ENCODE measurements around the gene ZNF672.
"Not testable (repeated sequence)": the region's sequence is repeated elsewhere in the genome, so short reads cannot be mapped to it uniquely, and the experiment has no call there.

Gene ZNF672

GRCh38 chr1:248885646-248886045 is 47.6 kb downstream of the ZNF672 start:
- Mint-ChIP-seq H3K9me3 (peaks cover 1% of the 10 kb centered on the region), H3K4me3 (peak overlapping the region; percentile 33), H3K4me1 (peaks cover 18% of the 10 kb centered on the region), H3K27me3 (peaks cover 3% of the 10 kb centered on the region), H3K27ac (peak overlapping the region; percentile 67), H3K36me3 (no peaks in the 10 kb centered on the region)
- DNase-seq (ENCODE audit: low spot score in 2 of 2) (no peak), ATAC-seq (ENCODE audit: low read depth) (no peak)

DNA sequence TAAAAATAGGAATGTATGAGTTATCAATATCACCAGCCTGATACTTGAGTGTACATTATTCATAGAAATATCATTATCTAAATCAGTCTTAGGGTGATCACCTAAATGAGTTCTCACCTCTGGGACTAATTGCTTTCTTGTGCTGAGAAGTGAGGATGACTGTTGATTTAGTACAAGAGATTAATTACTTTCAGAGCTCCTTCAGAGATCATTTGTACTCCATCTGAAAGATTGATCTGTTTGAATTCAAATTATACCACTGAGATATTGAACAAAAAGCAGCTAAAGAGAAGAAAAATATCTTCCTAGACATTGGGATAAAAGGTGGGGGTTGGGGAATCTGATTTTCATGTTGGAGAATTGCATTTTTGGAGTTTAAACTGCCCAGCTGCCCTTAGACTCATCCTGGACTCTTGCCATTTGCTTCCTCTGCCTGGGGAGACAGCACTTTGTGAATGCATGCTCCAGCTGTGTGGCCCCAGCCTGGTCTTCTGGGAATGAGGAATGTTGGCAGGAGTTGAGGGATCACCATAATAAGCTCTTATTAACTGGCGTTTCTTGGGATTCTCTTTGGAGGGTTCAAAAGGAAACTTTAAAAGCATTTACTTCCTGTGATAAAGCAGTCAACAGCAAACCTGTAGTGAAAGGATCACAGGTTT is 48.3 kb downstream of the ZNF672 start:
- Mint-ChIP-seq H3K27me3 (peaks cover 6% of the 10 kb centered on the region), H3K27ac (peak overlapping the region; percentile 67), H3K4me1 (peaks cover 21% of the 10 kb centered on the region), H3K36me3 (no peaks in the 10 kb centered on the region), H3K9me3 (peaks cover 1% of the 10 kb centered on the region), H3K4me3 (no peak overlapping the region)
- no peak for DNase-seq (ENCODE audit: low spot score in 2 of 2)
- ATAC-seq (ENCODE audit: low read depth) = no peak

- H3K27me3 Mint-ChIP-seq; DNase-seq (ENCODE audit: low spot score in 2 of 2); H3K4me3 Mint-ChIP-seq; H3K9me3 Mint-ChIP-seq; H3K36me3 Mint-ChIP-seq; ATAC-seq (ENCODE audit: low read depth); H3K27ac Mint-ChIP-seq: not testable (repeated sequence)
- peaks cover 23% of the 10 kb centered on the region for H3K4me1 Mint-ChIP-seq
These were observed 51.9 kb downstream of the ZNF672 start for GRCh38 chr1:248889914-248890243.

DNA sequence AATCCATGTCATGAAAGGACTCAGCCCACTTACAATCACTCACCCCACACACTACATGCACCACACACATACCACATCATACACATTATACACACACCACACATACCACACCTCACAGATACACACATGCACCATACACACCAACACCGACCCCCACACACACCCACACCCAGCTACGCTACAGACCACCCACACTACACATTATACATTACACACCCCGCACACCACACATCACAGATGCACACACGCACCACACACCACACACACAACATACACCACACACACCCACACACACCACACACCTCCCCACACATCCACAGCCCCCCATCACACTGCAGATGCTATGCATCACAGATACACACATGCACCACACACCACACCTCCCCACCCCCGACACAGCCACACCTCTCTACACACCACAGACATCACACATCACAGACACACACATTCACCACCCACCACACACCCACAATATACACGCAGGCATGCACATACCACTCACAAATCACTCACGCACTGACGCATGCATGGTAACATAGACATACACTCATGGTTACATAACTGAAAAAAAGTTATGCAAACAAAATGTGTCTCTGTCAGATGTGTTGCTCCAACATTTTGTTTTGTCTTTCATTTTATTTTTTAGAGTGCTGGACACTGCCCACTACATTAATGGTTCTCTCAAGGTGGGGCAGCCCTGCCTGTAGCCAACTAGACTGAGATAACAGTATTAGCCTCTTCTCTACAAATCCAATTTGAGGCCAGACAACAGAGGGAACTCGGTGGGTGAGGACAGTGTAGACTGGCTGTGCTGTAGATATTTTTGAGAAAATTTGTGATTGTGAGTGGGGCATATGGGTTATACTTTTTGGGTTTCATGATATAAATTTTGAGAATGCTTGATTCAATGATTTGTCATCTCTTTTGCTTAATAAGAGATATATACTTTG is 52.8 kb downstream of the ZNF672 start:
- no peaks in the 10 kb centered on the region for H3K36me3 Mint-ChIP-seq
- H3K27me3 Mint-ChIP-seq = peaks cover 9% of the 10 kb centered on the region
- H3K4me3 Mint-ChIP-seq = no peak overlapping the region
- DNase-seq (ENCODE audit: low spot score in 2 of 2) = no peak
- peaks cover 18% of the 10 kb centered on the region for H3K4me1 Mint-ChIP-seq
- no peak overlapping the region for H3K27ac Mint-ChIP-seq
- no peaks in the 10 kb centered on the region for H3K9me3 Mint-ChIP-seq
- ATAC-seq (ENCODE audit: low read depth) = no peak

- DNase-seq (ENCODE audit: low spot score in 2 of 2) = no peak
- Mint-ChIP-seq H3K4me1 (peaks cover 12% of the 10 kb centered on the region), H3K27ac (no peak overlapping the region), H3K36me3 (no peaks in the 10 kb centered on the region), H3K9me3 (no peaks in the 10 kb centered on the region), H3K4me3 (no peak overlapping the region), H3K27me3 (peaks cover 9% of the 10 kb centered on the region)
- ATAC-seq (ENCODE audit: low read depth) = no peak
These were observed 53.7 kb downstream of the ZNF672 start for GRCh38 chr1:248891758-248892157.

- Mint-ChIP-seq H3K27ac (no peak overlapping the region), H3K27me3 (peaks cover 9% of the 10 kb centered on the region), H3K36me3 (no peaks in the 10 kb centered on the region), H3K4me1 (peaks cover 9% of the 10 kb centered on the region), H3K9me3 (no peaks in the 10 kb centered on the region), H3K4me3 (no peak overlapping the region)
- DNase-seq (ENCODE audit: low spot score in 2 of 2) (no peak), ATAC-seq (ENCODE audit: low read depth) (no peak)
These were observed 54.6 kb downstream of the ZNF672 start for GRCh38 chr1:248892590-248892989.

DNA sequence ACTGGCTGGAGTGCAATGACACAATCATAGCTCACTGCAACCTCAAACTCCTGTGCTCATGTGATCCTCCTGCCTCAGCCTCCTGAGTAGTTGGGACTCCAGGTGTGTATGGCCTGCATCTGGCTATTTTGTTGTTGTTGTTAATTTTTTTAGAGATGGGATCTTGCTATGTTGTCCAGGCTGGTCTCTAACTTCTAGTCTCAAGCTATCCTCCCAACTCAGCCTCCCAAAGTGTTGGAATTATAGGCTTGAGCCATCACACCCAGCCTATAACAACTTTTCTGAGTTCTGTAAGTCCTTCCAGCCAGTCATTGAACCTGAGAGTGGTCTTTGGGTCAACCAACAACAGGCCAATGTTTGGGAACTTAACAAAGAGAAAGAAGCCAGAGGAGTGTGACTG is 56.8 kb downstream of the ZNF672 start:
- DNase-seq (ENCODE audit: low spot score in 2 of 2) (no peak), ATAC-seq (ENCODE audit: low read depth) (no peak)
- Mint-ChIP-seq H3K27ac (no peak overlapping the region), H3K9me3 (no peaks in the 10 kb centered on the region), H3K36me3 (no peaks in the 10 kb centered on the region), H3K4me1 (peaks cover 9% of the 10 kb centered on the region), H3K27me3 (peaks cover 9% of the 10 kb centered on the region), H3K4me3 (no peak overlapping the region)

DNA sequence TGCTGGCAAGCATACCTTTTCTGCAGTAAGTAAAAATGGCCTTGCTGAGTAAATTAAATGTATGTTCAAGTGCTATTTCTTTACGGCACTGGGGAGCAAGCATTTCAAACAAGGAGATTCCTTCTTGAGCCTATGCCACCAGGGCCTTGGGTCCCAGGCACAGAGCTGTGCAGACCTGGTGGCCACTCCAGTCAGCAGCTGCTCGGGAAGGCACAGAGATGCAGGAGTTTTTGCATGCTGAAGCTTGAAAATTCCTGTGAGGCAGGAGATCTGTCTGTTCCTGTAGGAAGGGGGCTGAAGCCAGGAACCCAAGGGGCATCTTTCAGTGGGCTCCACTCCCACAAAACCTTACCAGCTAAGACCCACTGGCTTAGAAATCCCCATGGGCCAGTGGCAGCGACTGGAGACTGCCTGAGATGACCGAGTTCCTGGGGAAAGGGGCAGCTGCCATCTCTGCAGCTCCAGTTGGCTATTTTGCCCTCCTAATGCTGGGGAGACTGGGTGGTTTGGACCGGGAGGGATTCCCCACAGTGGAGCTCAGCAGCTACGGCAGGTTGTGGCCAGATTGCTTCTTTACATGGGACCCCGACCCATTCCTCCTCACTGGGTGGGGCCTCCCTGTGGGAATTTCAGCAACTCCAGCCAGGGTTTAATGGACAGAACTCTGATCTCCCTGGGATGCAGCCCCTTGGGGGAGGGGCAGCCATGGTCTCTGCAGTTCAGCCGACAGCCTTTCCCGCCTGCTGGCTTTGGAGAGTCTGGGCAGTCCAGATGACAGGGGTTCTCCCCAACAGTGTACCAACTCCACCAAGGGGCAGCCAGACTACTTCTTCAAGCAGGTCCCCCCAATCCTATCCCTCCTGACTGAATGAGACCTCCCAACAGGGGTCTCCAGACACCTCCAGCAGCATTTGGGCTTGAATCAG is 59.7 kb downstream of the ZNF672 start:
- H3K36me3 Mint-ChIP-seq = no peaks in the 10 kb centered on the region
- H3K27ac Mint-ChIP-seq = no peak overlapping the region
- H3K4me3 Mint-ChIP-seq = no peak overlapping the region
- no peak for ATAC-seq (ENCODE audit: low read depth)
- no peaks in the 10 kb centered on the region for H3K9me3 Mint-ChIP-seq
- peaks cover 6% of the 10 kb centered on the region for H3K27me3 Mint-ChIP-seq
- no peak for DNase-seq (ENCODE audit: low spot score in 2 of 2)
- H3K4me1 Mint-ChIP-seq = peaks cover 3% of the 10 kb centered on the region

Data from memory B cell (primary cell).